Measurements from ENCODE around the gene KIF5B.
"Not testable (repeated sequence)": the region's sequence is repeated elsewhere in the genome, so short reads cannot be mapped to it uniquely, and the experiment has no call there.

- TF ChIP-seq CTCF (conservative IDR thresholded peaks at IDR 0.05; ENCODE audit: low read length); EZH2phosphoT487 (IDR thresholded peaks at IDR 0.05; ENCODE audit: borderline replicate concordance, low read depth, low read length): not testable (repeated sequence)
Measured at GRCh38 chr10:32053392-32053791, 2.8 kb downstream of the KIF5B start.
